ENCODE measurements around the gene DTX3L. TPM values are rescaled to one million over a fixed set of nuclear protein-coding genes. Genes with fewer than 3 reads are reported as not detected.
A peak's percentile ranks its signal among the peaks of the same experiment; 100 is the strongest.
"Not testable (repeated sequence)": the region's sequence is repeated elsewhere in the genome, so short reads cannot be mapped to it uniquely, and the experiment has no call there.

Gene DTX3L
- total RNA-seq, 1 experiment from 2014 or later: 24.9 TPM

DNA sequence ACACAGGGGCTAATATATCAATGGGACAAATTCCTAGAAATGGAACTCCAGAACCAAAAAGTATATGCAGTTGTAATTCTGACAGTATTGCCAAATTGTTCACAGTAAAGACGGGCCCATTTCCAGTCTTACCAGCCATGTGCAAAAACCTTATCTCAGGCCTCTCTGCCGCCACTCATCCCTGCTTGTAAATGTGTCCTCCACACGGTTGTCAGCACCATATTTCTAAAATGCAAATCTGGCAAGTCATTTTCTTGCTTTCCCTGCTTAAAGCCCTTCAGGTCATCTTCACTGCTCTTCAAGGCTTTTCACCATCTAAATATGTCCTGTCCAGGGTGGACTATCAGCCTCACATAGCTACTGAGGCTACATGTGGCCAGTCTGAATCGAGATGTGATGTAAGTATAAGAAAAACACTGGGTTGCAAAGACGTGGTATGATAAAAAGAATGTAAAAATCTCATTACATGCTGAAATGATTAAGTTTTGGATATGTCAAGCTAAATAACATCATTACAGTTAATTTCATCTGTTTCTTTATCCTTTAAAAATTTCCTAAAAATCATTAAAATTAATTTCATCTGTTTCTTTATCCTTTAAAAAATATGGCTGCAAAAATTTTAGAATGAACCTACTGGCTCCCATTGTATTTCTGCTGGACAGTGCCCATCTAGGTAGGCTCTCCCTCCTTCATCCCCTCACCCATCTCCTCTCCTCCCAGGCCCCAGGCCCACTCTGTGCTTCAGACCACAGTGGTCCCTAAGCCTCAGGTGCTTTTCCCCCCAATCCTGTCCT is 1.0 kb upstream of the DTX3L start:
- DNase-seq (ENCODE audit: low read depth): no peak

DNA sequence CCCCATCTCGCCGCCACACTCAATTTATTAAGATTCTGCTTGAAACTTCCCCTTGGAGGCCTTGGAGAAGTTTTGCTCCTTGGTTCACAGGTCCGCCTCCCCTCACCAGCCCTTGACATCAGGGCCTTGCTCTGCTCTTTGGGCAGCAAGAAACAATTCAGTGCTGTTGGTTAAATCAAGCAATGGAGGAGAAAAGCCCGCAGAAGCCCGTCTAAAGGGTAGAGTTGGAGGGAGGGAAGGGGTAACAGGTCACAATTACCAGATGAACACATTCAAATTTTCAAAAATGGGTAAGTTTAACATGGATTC is 467 bp upstream of the DTX3L start:
- peak; percentile 16 for DNase-seq (ENCODE audit: low read depth)

DNA sequence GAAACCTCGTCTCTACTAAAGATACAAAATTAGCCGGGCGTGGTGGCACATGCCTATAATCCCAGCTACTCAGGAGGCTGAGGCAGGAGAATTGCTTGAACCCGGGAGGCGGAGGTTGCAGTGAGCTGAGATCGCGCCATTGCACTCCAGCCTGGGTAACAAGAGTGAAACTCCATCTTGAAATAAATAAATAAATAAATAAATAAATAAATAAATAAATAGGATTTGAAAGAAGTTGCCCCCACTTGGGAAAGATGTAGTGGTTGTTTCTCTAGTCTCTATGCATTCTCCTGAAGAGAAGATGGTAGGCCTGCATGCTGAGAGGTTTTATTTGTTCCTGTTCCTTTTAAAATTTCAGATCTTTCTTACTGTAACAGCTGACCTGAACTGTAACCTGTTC is 4.0 kb downstream of the DTX3L start:
- DNase-seq (ENCODE audit: low read depth): not testable (repeated sequence)

DNA sequence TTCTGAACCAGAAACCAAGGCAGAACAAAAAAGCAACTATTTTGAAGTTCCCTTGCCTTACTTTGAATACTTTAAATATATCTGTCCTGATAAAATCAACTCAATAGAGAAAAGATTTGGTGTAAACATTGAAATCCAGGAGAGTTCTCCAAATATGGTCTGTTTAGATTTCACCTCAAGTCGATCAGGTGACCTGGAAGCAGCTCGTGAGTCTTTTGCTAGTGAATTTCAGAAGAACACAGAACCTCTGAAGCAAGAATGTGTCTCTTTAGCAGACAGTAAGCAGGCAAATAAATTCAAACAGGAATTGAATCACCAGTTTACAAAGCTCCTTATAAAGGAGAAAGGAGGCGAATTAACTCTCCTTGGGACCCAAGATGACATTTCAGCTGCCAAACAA is 4.6 kb downstream of the DTX3L start:
- no peak for DNase-seq (ENCODE audit: low read depth)

DNA sequence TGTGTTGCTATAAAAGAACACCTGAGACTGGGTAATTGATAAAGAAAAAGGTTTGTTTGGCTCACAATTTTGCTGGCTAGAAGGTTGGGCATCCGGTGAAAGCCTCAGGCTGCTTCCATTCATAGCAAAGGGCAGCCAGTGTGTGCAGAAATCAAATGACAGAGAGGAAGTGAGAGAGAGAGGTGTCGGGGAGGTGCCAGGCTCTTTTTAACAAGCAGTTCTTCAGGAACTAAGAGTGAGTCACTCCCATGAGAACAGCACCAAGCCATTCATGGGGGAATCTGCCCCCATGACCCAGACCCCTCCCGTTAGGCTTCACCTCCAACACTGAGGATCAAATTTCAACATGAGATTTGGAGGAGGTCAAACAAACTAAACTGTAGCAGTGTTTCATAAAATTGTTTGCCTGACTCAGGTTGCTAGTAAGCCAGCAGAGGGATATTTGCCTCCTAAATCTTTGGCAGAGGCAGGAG is 8.8 kb downstream of the DTX3L start:
- peak; percentile 60 for DNase-seq (ENCODE audit: low read depth)

DNA sequence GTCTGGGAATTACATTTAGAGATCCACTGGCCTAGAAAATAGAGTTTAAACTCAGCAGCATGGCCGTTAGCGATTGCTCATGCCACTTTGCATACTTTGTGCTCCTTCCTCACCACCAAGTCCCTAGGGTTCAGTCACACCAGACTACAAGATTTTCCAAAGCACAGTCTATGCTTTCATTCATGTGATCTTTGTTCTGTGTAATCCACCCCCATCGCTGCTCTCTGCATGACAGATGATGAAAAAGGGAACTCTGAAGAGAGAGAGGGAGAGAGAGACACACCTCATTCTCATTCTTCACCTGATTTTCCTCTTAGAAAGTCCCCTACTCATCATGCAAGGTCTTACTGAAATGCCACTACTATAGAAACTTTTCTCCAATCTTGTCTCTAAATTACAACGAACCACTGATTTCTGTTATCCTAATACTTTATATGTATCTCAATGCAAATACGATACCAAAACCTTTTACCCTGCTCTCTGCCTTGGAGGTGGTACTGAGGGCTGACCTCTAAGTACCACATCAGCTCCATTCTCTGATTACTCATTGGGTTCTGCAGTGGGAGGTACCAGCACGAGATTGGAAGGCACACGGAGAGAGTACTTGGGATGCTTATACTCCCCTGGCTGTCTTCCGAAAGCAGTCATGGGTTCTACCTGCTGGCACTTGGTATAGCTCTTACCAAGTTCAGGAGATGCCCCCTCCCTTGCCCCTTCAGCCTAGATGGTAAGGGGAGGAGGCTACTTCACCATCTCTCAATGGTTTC is 12.2 kb downstream of the DTX3L start:
- DNase-seq (ENCODE audit: low read depth): no peak

DNA sequence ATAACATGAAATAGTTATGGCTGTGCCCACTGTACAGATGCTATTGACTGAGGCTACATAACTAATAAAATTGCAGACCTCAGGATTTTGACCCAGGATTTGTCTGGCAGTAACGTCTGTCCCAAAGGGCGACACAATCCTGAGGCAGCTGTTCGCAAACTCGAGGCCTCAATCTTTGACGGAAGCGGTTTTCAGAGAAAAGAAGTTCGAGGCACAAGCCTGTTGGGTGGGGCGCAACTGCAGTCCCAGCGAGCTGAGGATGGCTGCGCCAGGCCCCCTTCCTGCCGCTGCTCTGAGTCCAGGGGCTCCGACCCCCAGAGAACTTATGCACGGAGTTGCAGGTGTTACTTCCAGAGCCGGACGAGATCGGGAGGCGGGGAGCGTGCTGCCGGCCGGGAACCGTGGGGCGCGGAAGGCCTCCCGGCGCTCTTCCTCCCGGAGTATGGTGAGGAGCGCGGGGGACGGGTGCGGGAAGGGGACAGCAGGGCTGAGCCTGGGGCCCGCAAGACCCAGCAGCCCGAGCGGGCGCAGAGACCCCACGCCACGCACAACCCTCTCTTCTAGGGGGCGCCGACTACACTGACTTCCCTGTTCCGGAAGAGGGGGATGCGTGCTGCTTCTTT is 13.4 kb downstream of the DTX3L start, which contains the start of gene PARP15:
PARP15 (plus strand) TSS at position 242 of the 623 bp plus-strand sequence; CDS start at position 260, 18 bp downstream.
- no peak for DNase-seq (ENCODE audit: low read depth)

DNA sequence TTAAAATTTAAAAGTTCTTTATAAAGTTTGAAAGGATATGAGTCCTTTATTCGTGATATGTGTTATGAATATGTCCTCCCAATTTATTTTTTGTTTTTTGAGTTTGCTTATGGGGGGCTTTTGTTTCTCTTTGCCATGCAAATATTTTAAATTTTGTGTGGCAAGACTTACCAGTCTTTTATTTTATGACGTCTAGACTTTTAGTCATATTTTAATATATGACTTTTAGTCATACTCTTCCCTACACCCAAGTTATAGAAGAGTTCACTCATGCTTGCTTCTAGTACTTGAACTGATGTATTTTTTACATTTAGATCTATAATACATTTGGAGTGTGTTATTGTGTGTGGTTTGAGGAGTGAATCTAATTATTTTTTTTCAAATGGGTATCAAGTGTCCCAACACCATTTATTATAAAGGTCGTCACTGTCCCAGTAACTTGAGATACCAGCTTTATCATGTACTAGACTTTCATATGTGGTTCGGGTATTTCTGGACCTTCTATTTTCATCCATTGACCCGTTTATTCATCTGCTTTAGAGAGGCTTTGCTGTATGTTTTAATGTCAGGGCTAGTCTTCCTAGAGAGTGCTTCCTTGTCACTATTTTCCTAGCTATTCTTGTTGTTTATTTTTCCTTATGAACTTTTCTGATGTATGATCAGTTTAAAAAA is 14.1 kb downstream of the DTX3L start:
- no peak for DNase-seq (ENCODE audit: low read depth)

DNA sequence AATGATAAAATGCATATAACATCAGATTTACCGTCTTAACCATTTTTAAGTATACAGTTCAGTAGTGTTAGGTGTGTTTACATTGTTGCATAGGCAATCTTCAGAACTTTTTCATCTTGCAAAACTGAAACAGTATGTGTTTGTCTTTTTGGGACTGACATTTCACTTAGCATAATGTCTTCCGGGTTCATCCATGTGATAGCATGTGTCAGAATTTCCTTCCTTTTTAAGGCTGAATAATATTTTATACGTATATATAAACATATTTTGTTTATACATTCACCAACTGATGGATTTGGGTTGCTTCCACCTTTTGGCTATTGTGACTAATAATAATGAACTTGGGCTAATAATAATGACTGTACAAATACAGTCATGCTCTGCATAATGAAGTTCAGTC is 16.3 kb downstream of the DTX3L start:
- no peak for DNase-seq (ENCODE audit: low read depth)

DNA sequence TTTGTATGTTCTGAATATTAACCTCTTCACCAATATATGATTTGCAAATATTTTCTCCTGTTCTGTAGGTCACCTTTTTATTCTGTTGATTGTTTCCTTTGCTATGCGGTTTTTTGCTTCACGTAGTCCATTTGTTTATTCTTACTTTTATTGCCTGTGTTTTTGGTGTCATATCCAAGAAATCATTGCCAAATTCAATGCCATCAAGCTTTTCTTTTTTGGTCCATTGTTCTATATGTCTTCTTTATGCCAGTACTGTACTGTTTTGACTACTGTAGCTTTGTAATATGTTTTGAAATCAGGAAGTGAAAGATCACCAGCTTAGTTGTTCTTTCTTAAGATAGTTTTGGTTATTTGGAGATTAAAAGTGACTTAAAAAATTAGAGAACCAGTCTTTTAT is 17.5 kb downstream of the DTX3L start:
- no peak for DNase-seq (ENCODE audit: low read depth)

DNA sequence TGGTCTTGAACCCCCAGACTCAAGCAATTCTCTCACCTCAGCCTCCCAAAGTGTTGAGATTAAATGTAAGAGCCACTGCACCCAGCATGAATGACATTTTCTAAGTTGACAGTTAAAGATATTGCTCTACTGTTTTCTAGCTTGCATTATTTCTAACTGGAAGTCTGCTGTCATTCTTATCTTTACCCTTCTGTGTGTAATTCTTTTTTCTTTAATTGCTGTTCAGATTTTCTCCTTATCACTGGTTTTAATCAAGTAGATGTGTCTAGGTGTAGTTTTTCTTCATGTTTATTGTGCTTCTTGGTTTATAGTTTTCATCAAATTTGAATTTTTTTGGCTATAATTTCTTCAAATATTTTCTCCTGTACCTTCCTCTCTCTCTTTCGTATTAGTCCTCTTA is 18.3 kb downstream of the DTX3L start:
- DNase-seq (ENCODE audit: low read depth): no peak

DNA sequence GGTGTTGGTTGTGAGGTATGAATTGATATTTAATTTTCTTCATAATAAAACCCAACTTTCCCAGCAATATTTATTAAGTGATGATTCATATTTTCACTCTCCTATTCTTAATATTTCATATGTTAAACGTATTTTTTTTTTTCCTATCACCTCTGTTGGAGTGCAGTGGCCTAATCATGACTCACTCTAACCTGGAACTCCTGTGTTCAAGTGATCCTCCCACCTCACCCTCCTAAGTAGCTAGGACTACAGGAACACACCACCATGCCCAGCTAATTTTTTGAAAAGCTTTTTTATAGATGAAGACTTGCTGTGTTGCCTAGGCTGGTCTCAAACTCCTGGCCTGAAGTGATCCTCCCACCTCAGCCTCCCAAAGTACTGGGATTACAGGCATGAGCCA is 22.0 kb downstream of the DTX3L start:
- DNase-seq (ENCODE audit: low read depth): no peak

DNA sequence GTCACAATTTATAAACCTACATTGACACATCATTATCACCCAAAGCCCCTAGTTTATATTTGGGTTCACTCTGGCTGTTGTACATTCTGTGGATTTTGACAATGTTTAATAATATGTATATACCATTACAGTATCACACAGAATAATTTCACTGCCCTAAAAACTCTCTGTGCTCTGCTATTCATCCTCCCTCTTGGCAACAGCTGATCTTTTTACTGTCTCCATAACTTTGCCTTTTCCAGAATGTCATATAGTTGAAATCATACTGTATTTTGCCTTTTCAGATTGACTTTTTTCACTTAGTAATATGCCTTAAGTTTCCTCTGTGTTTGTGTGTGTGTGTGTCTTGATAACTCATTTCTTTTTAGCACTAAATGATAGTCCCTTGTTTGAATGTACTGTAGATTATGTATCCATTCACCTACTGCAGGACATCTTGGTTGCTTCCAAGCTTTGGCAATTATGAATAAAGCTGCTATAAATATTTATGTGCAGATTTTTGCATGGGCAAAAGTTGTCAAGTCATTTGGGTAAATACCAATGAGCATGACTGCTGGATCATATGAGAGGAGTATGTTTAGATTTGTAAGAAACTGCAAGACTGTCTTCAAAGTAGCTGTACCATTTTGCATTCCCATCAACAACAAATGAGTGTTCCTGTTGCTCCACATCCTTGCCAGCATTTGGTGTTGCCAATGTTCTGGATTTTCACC is 22.8 kb downstream of the DTX3L start:
- DNase-seq (ENCODE audit: low read depth): no peak

DNA sequence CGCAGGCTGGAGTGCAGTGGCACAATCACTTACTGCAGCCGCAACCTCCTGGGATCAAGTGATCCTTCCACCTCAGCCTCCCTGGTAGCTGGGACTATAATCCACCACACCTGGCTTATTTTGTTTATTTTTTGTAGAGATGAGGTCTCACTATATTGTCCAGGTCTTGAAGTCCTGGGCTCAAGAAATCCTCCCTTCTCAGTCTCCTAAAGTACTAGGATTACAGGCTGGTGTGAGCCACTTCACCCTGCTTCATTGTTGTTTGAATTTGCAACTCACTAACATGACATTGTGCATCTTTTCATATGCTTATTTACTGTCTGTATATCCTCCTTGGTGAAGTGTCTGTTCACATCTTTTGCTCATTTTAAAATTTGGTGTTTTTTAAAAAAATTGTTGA is 23.4 kb downstream of the DTX3L start:
- DNase-seq (ENCODE audit: low read depth): no peak

DNA sequence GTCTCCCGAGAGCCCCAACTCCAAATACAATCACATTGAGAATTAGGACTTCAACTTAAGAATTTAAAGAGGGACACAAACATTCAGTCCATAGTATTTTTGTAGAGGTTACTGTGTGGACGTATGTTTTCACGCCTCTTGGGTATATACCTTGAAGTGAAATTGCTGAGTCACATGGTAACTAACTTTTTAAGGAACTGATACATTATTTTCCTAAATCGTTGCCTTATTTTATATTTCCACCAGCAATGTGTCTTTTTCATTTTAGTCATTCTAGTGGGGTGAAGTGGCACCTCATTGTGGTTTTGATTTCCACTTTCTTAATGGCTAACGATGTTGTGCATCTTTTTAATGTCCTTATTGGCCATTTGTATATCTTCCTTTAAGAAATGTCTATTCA is 25.2 kb downstream of the DTX3L start:
- DNase-seq (ENCODE audit: low read depth): no peak

DNA sequence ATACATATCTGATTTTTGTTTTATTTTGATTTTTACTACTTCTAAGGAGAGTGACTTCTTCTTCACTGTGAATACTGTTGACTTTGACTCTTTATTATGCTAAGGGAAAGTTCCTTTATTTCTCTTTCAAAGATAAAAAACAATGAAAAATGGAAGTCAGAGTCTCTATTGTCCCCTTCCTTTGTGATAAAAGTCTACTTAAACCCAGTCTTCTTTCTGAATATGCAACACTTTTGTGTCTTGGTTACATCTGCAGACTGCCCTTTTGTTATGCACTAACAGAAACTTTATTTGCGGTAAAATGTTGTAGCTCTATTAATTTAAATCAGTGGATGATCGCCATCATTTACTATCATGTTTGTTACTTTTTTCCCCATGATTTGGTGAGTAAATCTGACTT is 26.5 kb downstream of the DTX3L start:
- no peak for DNase-seq (ENCODE audit: low read depth)

DNA sequence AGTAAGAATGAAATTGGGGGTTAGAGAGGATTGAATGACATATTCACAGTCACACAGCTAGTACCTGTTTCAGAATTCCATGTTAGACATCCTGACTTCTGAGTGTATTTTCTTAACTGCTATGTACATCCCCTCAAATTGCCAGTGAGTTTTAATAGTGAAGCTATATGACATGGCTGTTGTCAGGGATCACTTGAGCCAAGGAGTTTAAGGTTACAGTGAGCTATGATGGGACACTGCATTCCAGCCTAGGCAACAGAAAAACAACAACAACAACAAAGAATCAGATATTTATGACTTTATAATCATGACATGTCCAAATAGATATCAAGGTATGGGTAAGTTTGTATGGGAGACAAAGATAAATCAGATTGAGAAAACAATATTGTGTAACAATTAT is 29.9 kb downstream of the DTX3L start:
- no peak for DNase-seq (ENCODE audit: low read depth)

DNA sequence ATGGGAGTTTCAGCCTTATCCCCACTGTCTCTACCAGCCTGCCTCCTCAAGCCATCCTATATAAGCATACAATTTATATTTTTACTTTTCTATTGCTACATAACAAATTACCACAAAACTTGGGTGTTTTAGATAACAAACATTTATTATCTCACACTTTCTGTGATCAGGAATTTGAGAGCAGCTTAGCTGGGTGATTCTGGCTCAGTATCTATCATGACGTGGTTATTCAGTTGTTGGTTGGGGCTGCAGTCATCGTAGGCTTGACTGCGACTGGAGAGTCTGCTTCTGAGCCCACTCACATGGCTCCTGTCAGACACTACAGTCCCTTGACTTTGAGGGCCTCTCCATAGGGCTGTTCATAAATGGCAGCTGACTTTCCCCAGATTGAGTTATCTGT is 34.0 kb downstream of the DTX3L start:
- DNase-seq (ENCODE audit: low read depth): no peak

DNA sequence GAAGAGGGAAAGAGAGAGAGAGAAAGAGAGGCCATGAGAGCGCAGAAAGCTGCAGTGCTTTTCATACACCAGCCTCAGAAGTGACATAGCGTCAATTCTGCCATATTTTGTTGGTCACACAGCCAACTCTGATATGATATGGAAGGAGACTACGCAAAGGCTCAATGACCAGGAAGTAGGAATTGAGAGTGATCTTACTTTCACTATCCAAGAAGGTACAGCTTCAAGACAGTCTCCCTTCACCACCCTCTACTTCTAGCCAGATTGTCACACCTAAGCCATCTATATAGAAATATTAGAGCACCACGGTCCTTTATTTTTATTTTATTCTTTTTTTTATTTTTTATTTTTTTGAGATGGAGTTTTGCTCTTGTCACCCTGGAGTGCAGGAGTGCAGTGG is 34.4 kb downstream of the DTX3L start:
- no peak for DNase-seq (ENCODE audit: low read depth)

DNA sequence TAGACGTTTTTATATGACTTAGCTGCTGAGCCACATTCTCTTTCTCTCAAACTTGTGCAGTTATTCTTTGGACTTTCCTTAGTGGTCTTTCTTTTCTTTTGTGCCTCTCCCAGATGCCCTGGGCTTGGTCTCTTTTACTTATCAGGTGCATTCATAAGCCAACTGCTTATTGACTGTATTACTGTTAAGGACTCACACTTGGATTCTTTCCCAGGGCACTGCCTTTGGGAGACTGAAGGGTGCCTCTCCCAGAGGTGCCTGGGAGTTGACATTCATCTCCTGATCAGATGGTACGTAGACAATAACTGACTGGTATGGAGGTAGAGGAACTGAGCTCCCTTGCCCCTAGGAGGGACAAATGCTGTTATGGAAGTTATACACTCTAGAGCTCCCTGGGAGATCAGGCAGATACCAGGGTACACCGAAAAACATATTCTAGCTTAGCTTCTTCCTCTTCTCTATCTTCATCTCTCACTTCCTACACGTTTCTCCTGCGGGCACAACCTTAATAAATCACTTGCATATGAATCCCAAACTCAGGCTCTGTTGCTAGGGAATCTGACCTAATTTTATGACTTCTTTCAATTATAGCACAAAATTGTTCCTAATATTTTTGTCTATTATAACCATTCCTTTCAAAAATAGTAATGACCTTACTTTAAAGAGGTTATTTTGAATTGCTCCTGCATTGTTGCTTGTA is 38.0 kb downstream of the DTX3L start:
- no peak for DNase-seq (ENCODE audit: low read depth)

DNA sequence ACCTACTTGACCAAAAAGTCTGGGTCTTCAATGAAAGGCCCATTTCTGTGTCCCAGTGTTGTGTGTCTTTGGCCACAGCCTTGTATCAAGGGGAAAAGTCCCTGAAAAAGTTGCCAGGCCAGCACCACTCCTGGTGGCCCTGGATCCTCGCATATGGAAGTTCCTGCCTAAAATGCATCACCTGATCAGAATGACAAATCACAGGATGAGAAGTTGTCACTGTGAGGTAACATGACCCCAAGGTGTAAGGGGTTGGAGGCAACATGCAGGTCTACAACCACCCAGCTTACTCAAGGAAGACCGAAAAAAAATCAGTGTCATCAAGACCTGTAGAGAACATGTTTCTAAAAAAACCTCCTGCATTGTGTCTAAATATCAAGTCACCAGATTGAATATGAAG is 38.9 kb downstream of the DTX3L start:
- no peak for DNase-seq (ENCODE audit: low read depth)

All from RPMI7951 (cell line).